ENCODE measurements around the gene TMEM253. TPM values are rescaled to one million over a fixed set of nuclear protein-coding genes. Genes with fewer than 3 reads are reported as not detected.

TMEM253 gene
- total RNA-seq, 1 donor from 2014 or later = 1.4 TPM

DNA sequence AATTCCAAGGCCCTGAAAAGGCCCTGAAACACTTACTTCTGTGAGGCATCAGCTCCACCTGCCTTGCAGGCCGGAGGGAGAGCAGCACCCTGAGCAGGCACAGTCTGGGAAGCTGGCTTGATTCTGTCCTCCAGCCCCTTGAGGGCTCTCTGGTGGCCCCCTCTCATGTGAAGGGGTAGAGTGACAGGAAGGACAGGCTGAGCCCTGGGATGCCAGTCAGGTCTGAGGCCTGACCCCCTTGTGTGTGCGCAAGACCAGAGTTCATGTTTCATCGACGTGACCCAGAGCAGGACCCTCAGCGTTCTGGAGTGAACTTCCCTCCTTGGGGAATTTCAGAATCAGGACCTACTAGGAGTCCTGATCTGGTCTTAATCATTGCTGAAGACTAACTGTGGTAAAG is 42.0 kb upstream of the TMEM253 start:
- H2AFZ ChIP-seq (ENCODE audit: low read depth, low read length) = no peak overlapping the region
- no peaks in the 10 kb centered on the region for H3K27me3 ChIP-seq (ENCODE audit: insufficient read depth, low read length)
- TF ChIP-seq, protein P1, sequence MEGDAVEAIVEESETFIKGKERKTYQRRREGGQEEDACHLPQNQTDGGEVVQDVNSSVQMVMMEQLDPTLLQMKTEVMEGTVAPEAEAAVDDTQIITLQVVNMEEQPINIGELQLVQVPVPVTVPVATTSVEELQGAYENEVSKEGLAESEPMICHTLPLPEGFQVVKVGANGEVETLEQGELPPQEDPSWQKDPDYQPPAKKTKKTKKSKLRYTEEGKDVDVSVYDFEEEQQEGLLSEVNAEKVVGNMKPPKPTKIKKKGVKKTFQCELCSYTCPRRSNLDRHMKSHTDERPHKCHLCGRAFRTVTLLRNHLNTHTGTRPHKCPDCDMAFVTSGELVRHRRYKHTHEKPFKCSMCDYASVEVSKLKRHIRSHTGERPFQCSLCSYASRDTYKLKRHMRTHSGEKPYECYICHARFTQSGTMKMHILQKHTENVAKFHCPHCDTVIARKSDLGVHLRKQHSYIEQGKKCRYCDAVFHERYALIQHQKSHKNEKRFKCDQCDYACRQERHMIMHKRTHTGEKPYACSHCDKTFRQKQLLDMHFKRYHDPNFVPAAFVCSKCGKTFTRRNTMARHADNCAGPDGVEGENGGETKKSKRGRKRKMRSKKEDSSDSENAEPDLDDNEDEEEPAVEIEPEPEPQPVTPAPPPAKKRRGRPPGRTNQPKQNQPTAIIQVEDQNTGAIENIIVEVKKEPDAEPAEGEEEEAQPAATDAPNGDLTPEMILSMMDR (IDR thresholded peaks at IDR 0.05; ENCODE audit: insufficient read depth, low read depth, low read length) = no peak
- no peak for TF ChIP-seq EZH2 (IDR thresholded peaks at IDR 0.05; ENCODE audit: insufficient read depth, low read length)
- peaks cover 23% of the 10 kb centered on the region for H3K4me1 ChIP-seq (ENCODE audit: insufficient read depth, low read length)
- Mint-ChIP-seq H3K4me3 (ENCODE audit: unreplicated experiment) (peak overlapping the region; percentile 31), H3K27me3 (ENCODE audit: low read depth, unreplicated experiment) (no peaks in the 10 kb centered on the region), H3K4me1 (ENCODE audit: low read depth, unreplicated experiment) (peaks cover 57% of the 10 kb centered on the region), H3K27ac (ENCODE audit: unreplicated experiment) (peak overlapping the region; percentile 85), H3K36me3 (ENCODE audit: low read depth, unreplicated experiment) (no peaks in the 10 kb centered on the region), H3K9me3 (ENCODE audit: unreplicated experiment) (no peaks in the 10 kb centered on the region)
- H3K27ac ChIP-seq (ENCODE audit: low read depth, low read length) = no peak overlapping the region
- no peaks in the 10 kb centered on the region for H3K9me3 ChIP-seq (ENCODE audit: insufficient read depth, low read depth, low read length)
- no peak overlapping the region for H3K9ac ChIP-seq (ENCODE audit: low read length)
- no peak overlapping the region for H3K4me3 ChIP-seq (ENCODE audit: insufficient read depth, low read depth, low read length)
- FAIRE-seq (no peak), DNase-seq (ENCODE audit: low read depth) (no peak)
- no peak overlapping the region for H3K4me2 ChIP-seq (ENCODE audit: low read length)
- no peaks in the 10 kb centered on the region for H4K20me1 ChIP-seq (ENCODE audit: insufficient read depth, low read length)
- no peaks in the 10 kb centered on the region for H3K79me2 ChIP-seq (ENCODE audit: insufficient read depth, low read length)
- no peaks in the 10 kb centered on the region for H3K36me3 ChIP-seq (ENCODE audit: insufficient read depth, low read length)

GRCh38 chr14:21059842-21060613 is 40.8 kb upstream of the TMEM253 start:
- no peak overlapping the region for H3K27ac ChIP-seq (ENCODE audit: low read depth, low read length)
- H2AFZ ChIP-seq (ENCODE audit: low read depth, low read length) = peak overlapping the region; percentile 1
- no peak overlapping the region for H3K9ac ChIP-seq (ENCODE audit: low read length)
- H4K20me1 ChIP-seq (ENCODE audit: insufficient read depth, low read length) = no peaks in the 10 kb centered on the region
- FAIRE-seq = no peak
- Mint-ChIP-seq H3K36me3 (ENCODE audit: low read depth, unreplicated experiment) (no peaks in the 10 kb centered on the region), H3K4me3 (ENCODE audit: unreplicated experiment) (peak overlapping the region; percentile 47), H3K4me1 (ENCODE audit: low read depth, unreplicated experiment) (peaks cover 54% of the 10 kb centered on the region), H3K9me3 (ENCODE audit: unreplicated experiment) (no peaks in the 10 kb centered on the region), H3K27me3 (ENCODE audit: low read depth, unreplicated experiment) (no peaks in the 10 kb centered on the region), H3K27ac (ENCODE audit: unreplicated experiment) (peak overlapping the region; percentile 80)
- no peaks in the 10 kb centered on the region for H3K9me3 ChIP-seq (ENCODE audit: insufficient read depth, low read depth, low read length)
- peak; percentile 62 for DNase-seq (ENCODE audit: low read depth)
- no peaks in the 10 kb centered on the region for H3K36me3 ChIP-seq (ENCODE audit: insufficient read depth, low read length)
- TF ChIP-seq, protein P1 (IDR thresholded peaks at IDR 0.05; ENCODE audit: insufficient read depth, low read depth, low read length) = no peak
- no peak overlapping the region for H3K4me3 ChIP-seq (ENCODE audit: insufficient read depth, low read depth, low read length)
- no peaks in the 10 kb centered on the region for H3K27me3 ChIP-seq (ENCODE audit: insufficient read depth, low read length)
- H3K4me2 ChIP-seq (ENCODE audit: low read length) = peak overlapping the region; percentile 11
- peaks cover 24% of the 10 kb centered on the region for H3K4me1 ChIP-seq (ENCODE audit: insufficient read depth, low read length)
- no peaks in the 10 kb centered on the region for H3K79me2 ChIP-seq (ENCODE audit: insufficient read depth, low read length)

All from astrocyte (in vitro differentiated cells and primary cell).